Mesendoderm (in vitro differentiated cells): Measurements from ENCODE around the gene ELANE.

Source experiments
- DNase-seq: peaks from one replicate; pipeline ENCODE4 v3.0.0; 2013
- H2AK5ac ChIP-seq: 2 replicates; pipeline ENCODE4 v1.6.1; 2013; ENCODE audit warnings: low read length, inconsistent platforms
- H2BK120ac ChIP-seq: 2 replicates; pipeline ENCODE4 v1.6.1; 2013; ENCODE audit warnings: low read depth, mild to moderate bottlenecking, low read length, moderate library complexity, mixed read lengths
- H2BK15ac ChIP-seq: replicated peaks from 2 replicates; pipeline ENCODE4 v1.6.1; 2013; ENCODE audit warnings: low read depth, mild to moderate bottlenecking, moderate library complexity
- H2BK5ac ChIP-seq: 2 replicates; pipeline ENCODE4 v1.6.1; 2013; ENCODE audit warnings: low read length, inconsistent platforms
- H3K18ac ChIP-seq: 2 replicates; pipeline ENCODE4 v1.6.1; 2013; ENCODE audit warnings: mild to moderate bottlenecking, low read length, mixed read lengths
- H3K23ac ChIP-seq: one replicate; pipeline ENCODE4 v1.6.1; 2013; ENCODE audit warnings: low read length
- H3K27ac ChIP-seq: 2 replicates; pipeline ENCODE4 v1.5.1; 2013; ENCODE audit warnings: low read depth, mild to moderate bottlenecking, inconsistent platforms, low read length, moderate library complexity
- H3K27me3 ChIP-seq: 2 replicates; pipeline ENCODE4 v1.6.1; 2013; ENCODE audit warnings: low read length, control low read depth, mild to moderate bottlenecking, inconsistent platforms; ENCODE audit not compliant: insufficient read depth, poor library complexity
- H3K36me3 ChIP-seq: 2 replicates; pipeline ENCODE4 v1.6.1; 2013; ENCODE audit warnings: low read length, inconsistent platforms; ENCODE audit not compliant: control insufficient read depth, insufficient read depth
- H3K4ac ChIP-seq: one replicate; pipeline ENCODE4 v1.6.1; 2013; ENCODE audit warnings: low read depth, mild to moderate bottlenecking, low read length, moderate library complexity
- H3K4me1 ChIP-seq: 2 replicates; pipeline ENCODE4 v1.6.1; 2013; ENCODE audit warnings: low read depth, low read length, inconsistent platforms; ENCODE audit not compliant: control insufficient read depth
- H3K4me2 ChIP-seq: 2 replicates; pipeline ENCODE4 v1.6.1; 2013; ENCODE audit warnings: low read length
- H3K4me3 ChIP-seq: 2 replicates; pipeline ENCODE4 v1.5.1; 2013; ENCODE audit warnings: mild to moderate bottlenecking, low read length
- H3K56ac ChIP-seq: one replicate; pipeline ENCODE4 v1.6.1; 2013; ENCODE audit warnings: low read length
- H3K79me1 ChIP-seq: 2 replicates; pipeline ENCODE4 v1.6.1; 2013; ENCODE audit warnings: low read length, inconsistent platforms
- H3K79me2 ChIP-seq: 2 replicates; pipeline ENCODE4 v1.6.1; 2013; ENCODE audit warnings: mild to moderate bottlenecking, low read length; ENCODE audit not compliant: control insufficient read depth, insufficient read depth
- H3K9ac ChIP-seq: 2 replicates; pipeline ENCODE4 v1.6.1; 2013; ENCODE audit warnings: low read length, inconsistent platforms
- H4K5ac ChIP-seq: one replicate; pipeline ENCODE4 v1.6.1; 2013; ENCODE audit warnings: low read length
- H4K8ac ChIP-seq: one replicate; pipeline ENCODE4 v1.6.1; 2013; ENCODE audit warnings: low read depth, mild to moderate bottlenecking, control low read depth, low read length, moderate library complexity
- WGBS: extraction: QIAGEN DNeasy Blood & Tissue Kit; methylation state at CpG from one replicate; pipeline ENCODE4 v1.1.7; 2013; ENCODE audit warnings: low lambda C conversion rate, missing lambda C conversion rate; ENCODE audit not compliant: insufficient coverage; ENCODE audit errors: extremely low coverage; 5-methylcytosine and 5-hydroxymethylcytosine counted together

Gene ELANE

DNA sequence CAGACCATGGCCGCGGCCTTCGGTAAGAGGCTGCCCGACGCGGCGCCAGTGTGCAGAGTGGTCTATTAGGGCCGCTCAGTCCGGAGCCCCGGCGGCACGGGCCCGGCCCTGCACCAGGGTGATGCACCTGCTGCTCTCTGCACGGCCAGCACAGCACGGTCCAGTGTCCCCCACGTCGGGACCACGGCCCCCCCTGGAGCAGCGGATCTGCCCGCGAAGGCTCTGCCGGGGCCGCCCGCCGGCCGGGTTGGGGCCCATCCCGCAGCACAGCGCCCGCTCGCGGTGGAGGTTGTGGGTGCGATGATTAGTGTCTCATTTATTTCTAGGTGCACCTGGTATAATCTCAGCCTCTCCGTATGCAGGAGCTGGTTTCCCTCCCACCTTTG, 46.9 kb upstream of the ELANE start:
- Histone ChIP-seq H3K56ac (no peak overlapping the region), H3K4me1 (peaks cover 2% of the 10 kb centered on the region), H4K8ac (no peak overlapping the region), H2AK5ac (no peak overlapping the region), H3K36me3 (peaks cover 44% of the 10 kb centered on the region), H3K18ac (no peak overlapping the region), H3K27me3 (no peaks in the 10 kb centered on the region), H3K27ac (no peak overlapping the region), H4K5ac (no peak overlapping the region), H3K4me3 (no peak overlapping the region), H3K9ac (no peak overlapping the region), H3K4ac (no peak overlapping the region), H3K4me2 (no peak overlapping the region), H2BK120ac (no peak overlapping the region), H3K79me2 (peaks cover 76% of the 10 kb centered on the region), H2BK15ac (no peak overlapping the region), H2BK5ac (no peak overlapping the region), H3K79me1 (peaks cover 15% of the 10 kb centered on the region), H3K23ac (no peak overlapping the region)
- WGBS: no CpG with 5 or more reads among the region's 33 CpGs
- DNase-seq: no peak

DNA sequence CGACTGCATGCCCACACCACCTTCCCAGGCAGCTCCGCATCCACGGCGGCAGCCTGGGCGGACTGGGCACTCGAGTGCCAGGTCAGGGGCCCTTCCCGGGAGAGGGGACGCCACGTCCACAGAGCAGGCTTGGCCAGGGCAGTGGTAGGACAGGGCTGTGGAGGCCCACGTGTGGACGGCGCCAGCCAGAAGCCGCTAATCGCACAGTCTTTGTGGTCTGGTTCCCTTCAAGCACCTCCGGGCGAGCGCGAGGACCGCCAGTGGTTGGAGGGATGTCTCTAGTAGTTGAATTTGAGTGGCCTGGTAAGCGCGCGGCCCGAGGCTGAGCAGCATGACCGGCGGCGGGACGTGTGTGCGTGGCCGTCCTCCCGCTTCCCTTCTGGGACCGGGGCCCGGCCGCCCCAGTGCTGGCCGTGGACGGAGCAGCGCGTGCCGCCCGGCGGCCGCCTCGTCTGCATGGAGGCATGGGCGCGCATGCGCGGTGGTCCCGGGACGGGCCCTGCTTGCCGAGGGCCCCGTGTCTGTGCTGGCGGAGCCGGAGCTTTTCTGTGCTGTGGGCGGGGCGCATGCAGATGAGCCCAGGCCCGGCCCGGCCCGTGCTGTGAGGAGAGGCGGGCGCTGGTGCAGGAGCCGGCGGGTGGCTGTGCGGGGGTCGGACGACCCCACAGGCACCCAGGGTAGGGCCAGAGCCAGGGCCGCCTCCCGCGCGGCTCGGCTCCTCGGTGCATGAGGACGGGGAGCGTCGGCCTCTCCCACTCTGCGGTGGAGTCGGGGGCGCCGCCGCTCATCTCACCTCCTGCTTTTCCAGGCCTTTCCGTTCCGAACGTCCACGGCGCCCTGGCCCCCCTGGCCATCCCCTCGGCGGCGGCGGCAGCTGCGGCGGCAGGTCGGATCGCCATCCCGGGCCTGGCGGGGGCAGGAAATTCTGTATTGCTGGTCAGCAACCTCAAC, 46.2 kb upstream of the ELANE start:
- H3K4me3 ChIP-seq: no peak overlapping the region
- no peak overlapping the region for H2BK120ac ChIP-seq
- no peak overlapping the region for H3K56ac ChIP-seq
- no peak overlapping the region for H2BK15ac ChIP-seq
- no peak overlapping the region for H2BK5ac ChIP-seq
- no CpG with 5 or more reads among the region's 93 CpGs for WGBS
- H3K9ac ChIP-seq: no peak overlapping the region
- H4K8ac ChIP-seq: no peak overlapping the region
- no peaks in the 10 kb centered on the region for H3K4me1 ChIP-seq
- no peaks in the 10 kb centered on the region for H3K27me3 ChIP-seq
- no peak for DNase-seq
- H3K27ac ChIP-seq: no peak overlapping the region
- no peak overlapping the region for H3K23ac ChIP-seq
- H3K4ac ChIP-seq: no peak overlapping the region
- H3K18ac ChIP-seq: no peak overlapping the region
- H3K36me3 ChIP-seq: peaks cover 47% of the 10 kb centered on the region
- H3K4me2 ChIP-seq: no peak overlapping the region
- peaks cover 15% of the 10 kb centered on the region for H3K79me1 ChIP-seq
- no peak overlapping the region for H4K5ac ChIP-seq
- peaks cover 69% of the 10 kb centered on the region for H3K79me2 ChIP-seq
- no peak overlapping the region for H2AK5ac ChIP-seq

GRCh38 chr19:806815-807421, 45.2 kb upstream of the ELANE start:
- Histone ChIP-seq H2BK15ac (no peak overlapping the region), H3K9ac (no peak overlapping the region), H3K4me1 (no peaks in the 10 kb centered on the region), H3K27ac (no peak overlapping the region), H3K79me1 (peaks cover 15% of the 10 kb centered on the region), H3K18ac (no peak overlapping the region), H3K79me2 (peaks cover 58% of the 10 kb centered on the region), H4K5ac (no peak overlapping the region), H3K56ac (no peak overlapping the region), H3K36me3 (peaks cover 47% of the 10 kb centered on the region), H3K27me3 (no peaks in the 10 kb centered on the region), H2BK120ac (no peak overlapping the region), H2BK5ac (no peak overlapping the region), H2AK5ac (no peak overlapping the region), H3K4ac (no peak overlapping the region), H3K4me3 (no peak overlapping the region), H3K4me2 (no peak overlapping the region), H3K23ac (no peak overlapping the region), H4K8ac (no peak overlapping the region)
- no peak for DNase-seq
- no CpG with 5 or more reads among the region's 34 CpGs for WGBS

- Histone ChIP-seq H2AK5ac (no peak overlapping the region), H3K27ac (no peak overlapping the region), H2BK120ac (no peak overlapping the region), H4K5ac (no peak overlapping the region), H3K4me3 (no peak overlapping the region), H4K8ac (no peak overlapping the region), H3K79me1 (peaks cover 15% of the 10 kb centered on the region), H3K4me2 (no peak overlapping the region), H3K18ac (no peak overlapping the region), H3K4ac (no peak overlapping the region), H2BK5ac (no peak overlapping the region), H2BK15ac (no peak overlapping the region), H3K4me1 (no peaks in the 10 kb centered on the region), H3K56ac (no peak overlapping the region), H3K36me3 (peaks cover 47% of the 10 kb centered on the region), H3K79me2 (peaks cover 49% of the 10 kb centered on the region), H3K27me3 (no peaks in the 10 kb centered on the region), H3K23ac (no peak overlapping the region), H3K9ac (no peak overlapping the region)
- no peak for DNase-seq
- 100% methylated on average over 1 of the region's 44 CpGs for WGBS
These were observed 44.3 kb upstream of the ELANE start for GRCh38 chr19:807627-808422.

DNA sequence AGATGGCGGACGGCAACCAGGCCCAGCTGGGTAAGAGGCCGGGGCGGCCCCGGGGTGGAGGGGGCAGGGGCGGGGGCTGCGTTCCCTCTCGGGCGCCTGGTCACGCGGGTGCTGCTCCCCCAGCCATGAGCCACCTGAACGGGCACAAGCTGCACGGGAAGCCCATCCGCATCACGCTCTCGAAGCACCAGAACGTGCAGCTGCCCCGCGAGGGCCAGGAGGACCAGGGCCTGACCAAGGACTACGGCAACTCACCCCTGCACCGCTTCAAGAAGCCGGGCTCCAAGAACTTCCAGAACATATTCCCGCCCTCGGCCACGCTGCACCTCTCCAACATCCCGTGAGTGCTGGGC, 43.7 kb upstream of the ELANE start:
- H3K23ac ChIP-seq: no peak overlapping the region
- no peak overlapping the region for H4K5ac ChIP-seq
- H3K9ac ChIP-seq: no peak overlapping the region
- no peak overlapping the region for H3K4me3 ChIP-seq
- no peak overlapping the region for H2AK5ac ChIP-seq
- H2BK15ac ChIP-seq: no peak overlapping the region
- no CpG with 5 or more reads among the region's 26 CpGs for WGBS
- no peak overlapping the region for H3K56ac ChIP-seq
- no peak overlapping the region for H3K4me2 ChIP-seq
- no peak overlapping the region for H4K8ac ChIP-seq
- no peaks in the 10 kb centered on the region for H3K4me1 ChIP-seq
- peaks cover 48% of the 10 kb centered on the region for H3K36me3 ChIP-seq
- no peak overlapping the region for H3K4ac ChIP-seq
- no peak overlapping the region for H2BK5ac ChIP-seq
- peaks cover 15% of the 10 kb centered on the region for H3K79me1 ChIP-seq
- H3K18ac ChIP-seq: no peak overlapping the region
- H3K27ac ChIP-seq: no peak overlapping the region
- H3K79me2 ChIP-seq: peaks cover 43% of the 10 kb centered on the region
- no peak overlapping the region for H2BK120ac ChIP-seq
- H3K27me3 ChIP-seq: no peaks in the 10 kb centered on the region
- no peak for DNase-seq
